Activated CD8-positive, alpha-beta memory T cell treated with anti-CD3 and anti-CD28 coated beads for 1 hour (primary cell): ENCODE data around the gene MEF2A.

ENCODE experiments used
- DNase-seq, 2 donors: peaks; one replicate each; pipeline ENCODE4 v3.0.0-alpha.2; 2020; ENCODE audit warnings: low read depth in 1 of 2; ENCODE audit errors: extremely low read depth in 1 of 2

The MEF2A gene

DNA sequence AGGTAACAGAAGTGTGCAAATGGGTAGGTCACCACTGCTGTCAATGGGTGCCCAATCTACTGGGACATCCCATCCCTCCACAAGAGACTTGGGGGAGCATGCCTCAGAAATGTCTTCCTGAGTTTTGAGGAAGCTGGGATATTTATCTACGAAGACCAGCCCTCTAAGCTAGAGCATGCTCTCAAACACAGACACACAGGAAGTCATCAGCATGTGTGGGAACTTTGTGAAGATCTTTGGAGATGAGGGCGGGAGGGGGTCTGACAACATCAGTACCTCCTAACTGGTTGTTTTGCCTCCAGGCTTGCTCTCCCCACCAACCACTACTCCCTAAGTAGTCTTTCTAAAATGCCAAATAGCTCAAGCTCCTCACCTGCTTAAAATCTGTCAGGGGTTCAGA lies 3.5 kb upstream of the MEF2A start:
- DNase-seq: no peak

DNA sequence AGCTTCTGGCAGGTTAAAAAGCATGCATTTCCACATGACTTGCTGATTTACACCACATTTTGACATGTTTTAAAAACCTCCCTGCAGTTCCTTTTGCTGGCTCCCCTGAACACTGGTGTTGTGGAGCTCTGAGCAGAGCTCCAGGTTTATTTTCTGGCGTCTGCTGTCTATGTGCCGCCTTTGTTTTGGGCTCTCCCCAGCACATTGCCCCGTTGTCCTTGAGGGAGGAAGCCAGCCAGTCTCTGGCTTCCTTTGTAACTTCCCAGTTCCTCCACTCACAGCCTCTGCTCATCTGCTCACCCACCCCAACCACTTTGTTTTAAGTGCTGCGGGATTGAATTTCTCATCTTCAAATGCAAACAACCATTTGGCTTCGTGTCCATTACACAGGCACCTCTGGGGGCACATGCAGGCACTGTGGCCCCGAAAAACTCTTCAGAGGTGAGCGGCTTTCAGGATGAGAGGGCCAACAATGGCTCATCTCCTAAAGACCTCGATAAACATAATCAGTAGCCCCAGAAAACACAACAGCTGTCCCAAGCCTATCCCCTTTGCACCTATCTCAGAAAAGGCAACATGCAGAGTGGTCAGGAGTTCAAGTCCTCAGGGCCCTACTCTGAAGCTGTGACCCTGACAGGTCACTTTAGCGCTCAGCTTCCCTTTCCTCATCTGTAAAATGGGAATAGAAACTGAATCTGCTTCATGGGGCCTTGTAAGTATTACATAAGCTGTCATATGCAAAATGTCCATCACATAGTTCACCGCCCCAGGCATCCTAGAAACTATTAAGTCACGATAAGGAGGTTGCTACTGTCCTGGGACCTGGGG lies 1.3 kb upstream of the MEF2A start:
- no peak for DNase-seq

GRCh38 chr15:99565049-99565298 lies 810 bp upstream of the MEF2A start:
- no peak for DNase-seq

DNA sequence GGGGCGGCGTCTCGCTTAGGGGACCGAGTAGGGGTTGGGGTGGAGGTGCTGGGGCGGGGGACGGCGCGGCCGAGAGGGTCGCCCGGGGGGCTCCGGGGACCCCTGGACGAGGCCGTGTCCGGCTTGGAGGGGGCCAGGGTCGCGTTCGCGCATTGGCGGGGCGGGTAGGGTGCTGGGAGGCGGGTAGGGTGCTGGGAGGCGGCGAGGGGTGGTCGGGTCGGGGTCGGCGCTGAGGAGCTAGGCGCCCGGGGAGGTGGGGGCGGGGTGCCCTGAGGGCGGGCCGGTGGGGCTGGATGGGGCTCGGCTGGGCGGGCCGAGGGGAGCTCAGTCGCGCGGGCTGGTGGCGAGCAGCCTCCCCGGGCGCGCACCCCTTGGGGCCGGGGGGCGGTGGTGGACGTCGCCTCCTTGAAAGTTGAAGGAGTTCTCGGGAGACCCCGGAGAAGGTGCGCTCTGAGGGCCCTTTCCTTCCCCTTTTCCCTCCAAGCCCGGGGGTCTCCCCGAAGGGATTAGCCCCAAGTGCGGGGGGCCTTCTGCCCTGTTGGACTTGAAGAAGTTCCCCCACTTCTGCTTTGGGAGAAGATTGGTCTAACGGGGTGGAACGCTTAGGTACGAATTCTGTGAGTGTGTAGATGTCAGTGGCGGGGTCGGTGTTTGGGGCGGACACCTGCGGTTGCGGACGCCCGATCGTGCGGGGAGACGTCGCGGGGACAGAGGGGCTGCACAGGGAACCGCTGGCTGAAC lies 543 bp downstream of the MEF2A start:
- peak in 1 of 2 donors; percentile 15 for DNase-seq

DNA sequence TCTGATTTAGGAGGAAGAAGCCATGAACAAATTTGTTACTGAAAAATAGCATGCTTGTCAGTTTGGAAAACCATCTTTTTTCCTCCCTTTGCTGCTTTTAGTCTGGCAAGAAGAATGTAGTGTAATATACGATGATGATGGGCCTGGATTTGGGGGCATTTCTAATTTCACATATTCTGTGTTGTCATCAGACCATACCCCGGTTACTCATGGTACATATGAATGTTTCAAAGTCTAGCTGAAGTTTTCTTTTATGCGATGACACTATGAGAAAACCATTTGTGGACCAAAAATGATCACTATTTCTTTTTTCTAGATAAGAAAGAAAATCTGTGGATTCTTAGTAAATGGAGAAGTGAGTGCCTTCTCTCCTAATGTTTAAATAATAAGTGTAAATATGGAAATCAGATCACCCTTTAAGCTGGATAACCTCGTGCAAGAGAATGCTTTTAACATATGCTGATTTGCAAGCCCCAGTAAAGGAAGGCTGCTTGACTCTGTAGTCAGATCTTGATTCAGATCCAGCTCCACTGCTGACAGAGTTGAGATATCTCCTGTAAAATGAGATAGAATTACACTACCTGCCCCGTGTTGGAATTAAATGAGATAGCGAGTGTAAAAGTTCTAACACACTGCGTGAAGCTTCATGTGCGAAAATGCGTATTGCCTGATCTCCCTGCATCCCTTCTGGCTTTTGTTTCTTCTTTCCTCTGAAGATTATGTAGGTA lies 3.0 kb downstream of the MEF2A start:
- DNase-seq: no peak

DNA sequence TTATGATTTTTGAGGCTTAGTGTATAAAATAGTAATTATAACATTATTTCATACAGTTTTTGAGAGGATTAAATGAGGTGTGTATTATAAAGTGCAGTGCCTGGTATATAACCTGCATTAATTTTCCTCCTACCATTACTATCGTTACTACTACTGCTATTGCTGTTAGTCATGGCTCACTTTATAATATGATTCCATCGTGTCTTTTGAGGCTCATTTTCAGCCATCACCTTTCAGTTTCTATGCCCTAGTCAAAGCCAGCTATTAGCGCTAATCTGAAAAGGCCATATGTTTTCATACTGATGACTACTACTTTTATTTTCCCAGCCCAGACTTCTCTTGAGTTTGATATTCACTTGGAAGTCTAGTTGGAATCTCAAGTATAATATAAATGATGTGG lies 5.5 kb downstream of the MEF2A start:
- DNase-seq: no peak

DNA sequence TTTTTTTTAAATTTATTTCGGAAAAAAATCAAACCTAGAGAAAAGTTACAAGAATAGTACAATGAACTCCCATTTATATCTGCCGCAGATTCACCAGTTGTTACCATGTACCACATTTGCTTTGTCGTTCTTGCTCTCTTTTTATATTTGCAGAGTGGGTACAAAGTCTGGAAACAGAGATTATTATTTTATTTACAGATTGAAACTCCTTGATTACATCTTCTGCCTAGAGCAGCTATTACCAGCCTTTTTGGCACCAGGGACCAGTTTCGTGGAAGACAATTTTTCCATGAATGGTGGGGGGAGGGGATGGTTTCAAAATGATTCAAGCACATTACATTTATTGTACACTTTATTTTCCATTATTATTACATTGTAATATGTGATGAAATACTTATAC lies 8.3 kb downstream of the MEF2A start:
- DNase-seq: no peak

GRCh38 chr15:99574502-99574901 lies 8.7 kb downstream of the MEF2A start:
- DNase-seq: no peak

- DNase-seq: no peak
Observed at GRCh38 chr15:99578809-99579208, 13.0 kb downstream of the MEF2A start.

DNA sequence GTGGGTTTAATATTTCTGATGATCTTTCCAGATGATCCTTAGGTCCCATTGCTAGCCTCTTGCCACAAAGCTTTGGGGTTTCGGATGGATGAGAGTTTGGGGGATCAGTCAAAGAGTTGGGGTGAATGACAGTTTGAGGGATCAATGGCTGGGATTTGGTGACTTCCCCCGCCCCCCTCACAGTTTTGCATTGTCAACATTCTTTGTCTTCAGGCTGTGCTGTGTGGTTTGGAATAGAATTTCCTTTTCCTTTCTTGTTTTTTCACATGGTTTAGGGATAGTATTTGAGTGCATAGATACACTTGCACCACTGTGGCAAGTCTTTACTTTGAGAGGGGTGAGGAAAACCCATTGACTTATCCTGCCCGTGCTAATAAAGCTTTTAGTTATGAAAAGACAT lies 14.3 kb downstream of the MEF2A start:
- no peak for DNase-seq

DNA sequence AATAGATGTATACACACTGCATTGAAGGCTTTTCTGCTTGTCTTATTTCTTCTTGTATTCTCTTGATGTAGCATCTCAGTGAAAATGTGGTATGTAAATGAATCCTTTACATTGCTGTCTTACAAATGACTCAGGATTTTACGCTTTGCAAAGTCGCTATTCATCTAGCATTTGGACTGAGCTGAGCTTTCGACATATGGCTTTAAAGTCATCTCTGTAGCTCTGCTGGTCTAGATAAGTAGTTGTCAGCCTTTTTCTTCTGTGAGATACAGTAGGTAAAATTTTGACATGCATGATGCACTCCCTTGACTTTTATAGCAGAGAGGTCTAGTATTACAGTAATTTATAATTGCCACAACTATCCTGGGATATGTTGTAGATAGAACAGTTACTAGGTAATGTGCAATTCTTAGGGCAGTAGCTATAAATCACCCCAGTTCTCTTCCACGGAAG lies 16.8 kb downstream of the MEF2A start:
- DNase-seq: no peak

GRCh38 chr15:99584081-99584600 lies 18.4 kb downstream of the MEF2A start:
- no peak for DNase-seq

DNA sequence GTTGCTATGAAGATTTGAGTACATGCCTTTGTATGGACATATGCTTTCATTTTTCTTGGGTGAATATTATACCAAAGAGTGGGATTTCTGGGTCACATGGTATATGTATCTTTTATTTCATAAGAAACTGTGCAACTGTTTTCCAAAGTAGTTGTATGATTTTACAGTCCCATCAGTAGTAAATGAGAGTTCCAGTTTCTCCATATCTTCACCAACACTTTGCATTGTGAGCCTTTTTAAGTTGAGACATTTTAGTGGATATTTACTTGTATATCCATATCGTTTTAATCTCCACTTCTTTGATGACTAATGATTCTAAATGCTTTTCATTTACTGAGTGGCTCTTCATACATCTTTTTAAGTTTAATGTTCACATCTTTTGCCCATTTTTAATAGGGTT lies 20.3 kb downstream of the MEF2A start:
- no peak for DNase-seq

GRCh38 chr15:99589801-99590200 lies 24.0 kb downstream of the MEF2A start:
- no peak for DNase-seq

- no peak for DNase-seq
Observed at GRCh38 chr15:99590913-99591646, 25.3 kb downstream of the MEF2A start.

DNA sequence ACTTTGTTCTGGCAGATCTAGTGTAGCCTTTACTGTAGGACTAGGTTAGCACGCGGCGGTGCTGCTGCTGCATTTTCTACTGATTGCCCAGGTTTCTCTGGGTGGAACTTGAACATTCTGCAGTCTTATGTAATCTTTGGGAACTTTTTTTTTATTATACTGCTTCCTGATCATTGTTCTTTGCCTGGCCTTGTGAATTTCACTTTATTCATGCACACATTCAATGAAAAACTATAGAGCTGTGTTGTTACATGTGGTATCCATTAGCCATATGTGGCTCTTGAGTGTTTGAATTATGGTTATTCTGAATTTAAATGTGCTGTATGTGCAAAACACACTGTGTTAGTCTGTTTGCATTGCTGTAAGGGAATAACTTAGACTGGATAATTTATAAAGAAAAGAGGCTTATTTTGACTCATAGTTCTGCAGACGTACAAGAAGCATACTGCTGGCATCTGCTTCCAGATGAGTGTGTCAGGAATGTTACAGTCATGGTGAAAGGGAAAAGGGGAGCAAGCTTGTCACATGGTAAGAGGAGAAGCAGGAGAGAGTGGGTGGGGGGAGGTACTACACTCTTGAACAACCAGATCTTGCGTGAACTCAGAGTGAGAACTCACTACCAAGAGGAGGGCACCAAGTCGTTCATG lies 26.5 kb downstream of the MEF2A start:
- no peak for DNase-seq

GRCh38 chr15:99593070-99593469 lies 27.3 kb downstream of the MEF2A start:
- no peak for DNase-seq

- DNase-seq: no peak
Observed at GRCh38 chr15:99594916-99595315, 29.1 kb downstream of the MEF2A start.

GRCh38 chr15:99598296-99598695 lies 32.5 kb downstream of the MEF2A start:
- DNase-seq: no peak

- no peak for DNase-seq
Observed at GRCh38 chr15:99603828-99604227, 38.0 kb downstream of the MEF2A start.
